ENCODE data around the gene HEXB.

DNA sequence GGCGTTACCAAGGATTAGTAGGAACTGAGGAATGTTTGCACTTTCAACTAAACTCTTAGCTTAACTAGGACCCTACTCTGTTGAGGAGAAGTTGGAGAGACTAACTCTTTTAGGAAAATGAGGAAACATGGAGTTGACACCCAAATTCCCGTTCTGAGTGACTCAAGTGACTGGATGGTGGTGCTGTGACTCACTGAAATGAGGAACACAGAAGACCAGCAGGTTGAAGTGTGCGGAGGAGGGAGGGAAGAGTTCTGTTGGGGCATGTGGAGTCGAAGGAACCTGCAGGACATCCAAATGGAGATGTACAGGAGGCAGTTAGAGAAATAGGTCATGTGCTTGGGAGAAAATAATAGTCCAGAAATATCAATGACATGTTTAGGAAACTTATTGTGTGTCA lies 8.2 kb downstream of the HEXB start:
- TF ChIP-seq EZH2phosphoT487 (IDR thresholded peaks at IDR 0.05; ENCODE audit: borderline replicate concordance, low read length), result no peak
- TF ChIP-seq, protein P1, sequence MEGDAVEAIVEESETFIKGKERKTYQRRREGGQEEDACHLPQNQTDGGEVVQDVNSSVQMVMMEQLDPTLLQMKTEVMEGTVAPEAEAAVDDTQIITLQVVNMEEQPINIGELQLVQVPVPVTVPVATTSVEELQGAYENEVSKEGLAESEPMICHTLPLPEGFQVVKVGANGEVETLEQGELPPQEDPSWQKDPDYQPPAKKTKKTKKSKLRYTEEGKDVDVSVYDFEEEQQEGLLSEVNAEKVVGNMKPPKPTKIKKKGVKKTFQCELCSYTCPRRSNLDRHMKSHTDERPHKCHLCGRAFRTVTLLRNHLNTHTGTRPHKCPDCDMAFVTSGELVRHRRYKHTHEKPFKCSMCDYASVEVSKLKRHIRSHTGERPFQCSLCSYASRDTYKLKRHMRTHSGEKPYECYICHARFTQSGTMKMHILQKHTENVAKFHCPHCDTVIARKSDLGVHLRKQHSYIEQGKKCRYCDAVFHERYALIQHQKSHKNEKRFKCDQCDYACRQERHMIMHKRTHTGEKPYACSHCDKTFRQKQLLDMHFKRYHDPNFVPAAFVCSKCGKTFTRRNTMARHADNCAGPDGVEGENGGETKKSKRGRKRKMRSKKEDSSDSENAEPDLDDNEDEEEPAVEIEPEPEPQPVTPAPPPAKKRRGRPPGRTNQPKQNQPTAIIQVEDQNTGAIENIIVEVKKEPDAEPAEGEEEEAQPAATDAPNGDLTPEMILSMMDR (IDR thresholded peaks at IDR 0.05; ENCODE audit: low read depth, low read length, poor library complexity, severe bottlenecking), result no peak

All from DOHH2 (cell line).